Left kidney (tissue), 2 donors: ENCODE measurements around the gene PTMS. TPM values are rescaled to one million over a fixed set of nuclear protein-coding genes. Genes with fewer than 3 reads are reported as not detected.

Experiments used
- DNase-seq: peaks from one replicate; pipeline ENCODE4 v3.0.0-alpha.2; 2013
- polyA plus RNA-seq: library from polyadenylated mRNA; unstranded; fragments of 120-200 nt; gene quantifications from one replicate; pipeline ENCODE4 v1.2.1, GENCODE V29; 2013; ENCODE audit not compliant: insufficient read length

Gene PTMS
- polyA plus RNA-seq, 1 donor, result 460 TPM

- DNase-seq, result no peak
Measured at GRCh38 chr12:6750506-6750905, 15.7 kb upstream of the PTMS start.

DNA sequence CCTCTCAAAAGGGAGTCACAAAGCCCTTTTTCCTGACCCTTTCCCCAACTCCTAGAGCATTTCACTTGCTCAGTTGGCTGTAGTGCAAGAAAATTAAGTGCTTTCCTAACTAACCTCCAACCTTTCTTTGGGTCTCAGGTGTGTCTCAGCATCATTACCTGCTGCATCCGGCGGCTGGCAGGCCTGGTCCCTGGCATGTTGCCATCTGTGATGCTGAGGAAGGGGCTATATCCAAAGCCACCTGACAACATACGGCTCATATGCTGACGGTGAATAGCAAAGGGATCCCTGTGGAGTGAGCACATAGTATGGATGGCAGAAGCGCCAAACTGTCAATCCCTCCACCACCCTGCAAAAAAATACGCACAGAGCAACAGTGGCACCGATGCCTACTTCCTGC lies 14.4 kb upstream of the PTMS start:
- no peak for DNase-seq

DNA sequence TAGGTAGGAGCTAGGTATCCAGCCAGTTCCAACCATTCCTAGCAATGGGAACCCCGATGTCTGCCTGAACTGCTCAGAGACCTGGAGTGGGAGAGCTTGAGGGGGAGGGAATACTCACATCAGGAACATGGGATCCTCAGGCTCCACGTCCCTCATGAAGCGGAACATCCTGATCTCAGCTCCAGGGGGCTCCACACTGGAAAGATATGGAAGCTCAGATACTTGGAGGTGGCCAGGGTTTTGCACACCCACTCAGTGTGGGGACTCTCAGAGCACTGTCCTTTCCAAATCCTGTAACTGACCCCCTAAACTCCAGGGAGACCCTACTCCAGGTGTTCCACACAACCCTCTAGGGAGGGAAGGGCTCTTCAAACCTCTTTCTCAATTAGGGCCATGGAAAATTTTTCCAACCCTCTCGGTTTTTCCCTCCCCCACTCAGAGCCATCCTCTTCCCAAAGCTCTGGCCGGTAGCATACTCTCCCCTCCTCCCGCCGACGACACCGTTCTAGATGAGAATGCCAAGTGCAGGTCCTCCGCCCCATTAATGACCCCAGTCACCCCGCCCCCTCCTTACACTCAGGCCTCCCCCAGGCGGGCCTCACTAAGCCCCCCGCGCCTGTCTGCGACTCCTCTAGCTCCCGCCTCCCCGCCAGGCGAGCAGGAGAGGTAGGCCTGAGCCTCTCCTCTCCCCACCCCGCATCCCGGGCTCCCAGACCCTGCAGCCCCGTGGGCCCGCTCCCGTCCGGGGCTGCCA lies 13.8 kb upstream of the PTMS start:
- DNase-seq, result peak; percentile 46

DNA sequence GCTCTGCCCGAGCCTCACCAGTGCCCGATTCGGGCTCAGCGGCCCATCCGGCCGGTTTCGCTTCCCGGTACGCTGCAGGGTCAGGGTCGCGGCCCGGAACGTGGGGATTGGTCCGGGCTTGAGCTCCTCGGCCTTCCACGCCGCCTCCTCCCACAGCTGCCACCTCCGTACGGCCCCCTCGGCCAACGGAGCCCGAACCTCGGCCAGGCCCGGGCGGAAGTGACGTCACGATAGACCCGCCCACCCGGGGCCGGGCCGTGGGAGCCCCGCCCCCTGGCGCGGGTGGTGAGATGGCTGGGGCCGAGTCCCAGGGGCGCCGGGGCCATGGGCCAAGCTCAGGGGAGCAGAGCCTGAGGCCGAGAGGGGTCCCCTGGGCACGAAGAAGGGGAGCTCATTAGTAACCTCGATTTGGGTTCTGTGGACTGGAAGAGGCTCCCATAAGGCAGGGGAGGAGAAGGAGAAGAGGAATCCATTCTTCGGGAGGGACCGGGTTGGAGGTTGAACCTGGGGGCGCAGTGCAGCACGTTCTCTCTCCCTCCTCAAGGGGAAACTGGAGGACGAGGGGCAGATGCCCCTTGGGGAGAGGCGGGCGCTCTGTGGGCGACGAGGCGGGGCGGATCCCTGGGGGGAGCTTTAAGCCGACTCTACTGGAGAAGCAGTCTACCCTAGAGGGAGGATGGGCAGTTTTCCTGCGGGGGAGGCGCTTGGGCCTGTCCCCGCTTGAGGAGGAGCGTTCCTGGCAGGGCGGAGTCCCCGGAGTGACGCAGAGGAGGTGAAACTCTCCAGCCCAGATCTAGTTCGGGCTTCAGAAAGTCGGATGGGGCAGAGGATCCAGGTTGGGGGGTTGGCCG lies 13.0 kb upstream of the PTMS start, which contains the start of gene MLF2:
Gene MLF2, minus strand, starts transcription at position 221 of the 851 bp plus-strand sequence. CDS start 807 bp downstream, outside the sequence.
- DNase-seq, result peak; percentile 98

DNA sequence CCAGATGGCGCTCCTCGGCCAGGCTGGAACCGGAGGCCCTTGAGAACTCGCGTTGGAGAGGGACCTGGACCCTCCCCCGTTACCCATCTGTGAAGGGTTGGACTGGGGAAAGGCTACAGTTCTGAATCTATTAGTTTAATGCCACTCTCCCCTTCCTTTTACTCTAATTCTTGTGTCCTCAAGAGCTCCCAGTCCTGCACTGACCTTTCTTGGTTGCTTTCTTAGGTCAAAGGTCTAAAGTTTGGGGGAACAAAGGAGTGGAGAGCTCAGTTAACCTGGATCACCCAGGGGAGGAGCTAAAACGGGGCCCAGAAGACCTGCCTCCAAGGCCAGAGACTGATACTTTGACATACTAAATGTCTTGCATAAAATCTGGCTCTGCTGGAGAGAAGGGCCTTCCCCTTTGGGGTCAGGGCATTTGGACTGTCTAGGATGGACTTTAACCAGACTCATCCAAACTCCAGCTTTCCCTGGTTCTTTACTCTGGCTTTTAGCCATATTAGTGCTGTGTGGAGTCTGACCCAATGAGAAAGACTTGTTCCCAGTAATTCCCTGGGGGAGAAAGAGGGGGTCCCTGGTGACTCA lies 12.3 kb upstream of the PTMS start:
- DNase-seq, result no peak

- no peak for DNase-seq
Measured at GRCh38 chr12:6754411-6754810, 11.8 kb upstream of the PTMS start.

GRCh38 chr12:6757028-6757690 lies 9.0 kb upstream of the PTMS start:
- DNase-seq, result no peak

DNA sequence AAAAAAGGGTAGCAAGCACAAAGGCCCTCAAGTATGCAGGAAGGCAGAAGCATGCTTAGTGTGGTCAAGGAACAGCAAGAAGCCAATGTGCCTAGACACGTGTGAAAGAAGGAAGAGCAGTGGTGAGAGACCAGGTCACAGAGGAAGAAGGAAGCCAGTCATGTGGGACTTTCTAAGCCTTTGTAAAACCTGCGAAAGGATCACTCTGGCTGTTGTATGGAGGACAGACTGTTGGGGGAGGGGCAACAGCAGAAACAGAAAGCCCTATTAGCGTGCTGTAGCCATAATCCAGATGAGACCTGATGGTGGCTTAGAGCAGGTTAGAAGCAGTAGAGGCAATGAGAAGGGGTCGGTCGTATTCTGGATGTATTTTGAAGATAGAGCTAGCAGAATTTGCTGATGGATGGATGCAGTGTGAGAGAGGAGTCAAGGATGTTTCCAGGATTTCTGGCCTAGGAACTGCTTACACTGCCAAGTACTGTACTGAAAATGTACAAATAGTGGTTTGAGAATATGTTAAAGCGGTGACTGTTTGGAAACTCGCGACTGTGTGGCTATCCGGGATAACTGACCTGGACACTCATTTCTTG lies 7.6 kb upstream of the PTMS start:
- DNase-seq, result no peak

DNA sequence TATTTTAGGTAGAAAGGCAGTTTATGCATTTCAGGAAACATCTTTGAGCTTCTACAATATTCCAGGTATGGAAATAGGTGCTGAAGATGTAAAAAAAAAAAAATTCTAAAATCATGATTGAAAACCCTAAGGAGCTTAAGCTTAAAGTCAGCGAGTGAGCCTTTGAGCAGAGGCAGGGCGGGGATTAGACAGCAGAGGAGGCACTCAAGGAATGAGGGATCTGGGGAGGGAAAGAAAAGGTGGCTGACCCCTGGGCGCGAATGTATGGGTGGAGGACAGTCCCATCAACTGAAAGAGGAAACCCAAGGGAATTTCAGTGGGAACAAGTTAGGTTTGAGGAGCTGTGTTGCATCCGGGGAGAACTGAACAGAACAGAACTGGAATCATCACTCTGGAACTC lies 6.4 kb upstream of the PTMS start:
- DNase-seq, result no peak

DNA sequence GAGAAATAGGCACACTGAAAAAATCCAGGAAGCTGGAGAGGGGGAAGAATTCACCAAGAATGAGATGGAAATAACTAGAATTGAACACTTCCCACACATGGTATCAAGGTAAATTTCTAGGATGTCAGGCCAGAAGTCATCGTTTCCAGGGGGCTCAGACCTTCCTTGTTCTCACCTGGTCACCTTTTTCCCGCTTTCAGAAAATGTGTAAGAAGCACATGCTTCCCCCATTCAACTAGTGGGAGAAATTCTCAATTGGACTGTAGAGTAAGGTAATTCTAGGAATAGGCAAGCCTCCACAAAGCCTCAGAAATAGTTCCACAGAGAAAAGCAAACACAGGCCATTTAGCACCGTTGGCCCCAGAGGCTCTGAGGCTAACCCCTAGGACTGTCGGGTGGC lies 2.8 kb upstream of the PTMS start:
- DNase-seq, result no peak

DNA sequence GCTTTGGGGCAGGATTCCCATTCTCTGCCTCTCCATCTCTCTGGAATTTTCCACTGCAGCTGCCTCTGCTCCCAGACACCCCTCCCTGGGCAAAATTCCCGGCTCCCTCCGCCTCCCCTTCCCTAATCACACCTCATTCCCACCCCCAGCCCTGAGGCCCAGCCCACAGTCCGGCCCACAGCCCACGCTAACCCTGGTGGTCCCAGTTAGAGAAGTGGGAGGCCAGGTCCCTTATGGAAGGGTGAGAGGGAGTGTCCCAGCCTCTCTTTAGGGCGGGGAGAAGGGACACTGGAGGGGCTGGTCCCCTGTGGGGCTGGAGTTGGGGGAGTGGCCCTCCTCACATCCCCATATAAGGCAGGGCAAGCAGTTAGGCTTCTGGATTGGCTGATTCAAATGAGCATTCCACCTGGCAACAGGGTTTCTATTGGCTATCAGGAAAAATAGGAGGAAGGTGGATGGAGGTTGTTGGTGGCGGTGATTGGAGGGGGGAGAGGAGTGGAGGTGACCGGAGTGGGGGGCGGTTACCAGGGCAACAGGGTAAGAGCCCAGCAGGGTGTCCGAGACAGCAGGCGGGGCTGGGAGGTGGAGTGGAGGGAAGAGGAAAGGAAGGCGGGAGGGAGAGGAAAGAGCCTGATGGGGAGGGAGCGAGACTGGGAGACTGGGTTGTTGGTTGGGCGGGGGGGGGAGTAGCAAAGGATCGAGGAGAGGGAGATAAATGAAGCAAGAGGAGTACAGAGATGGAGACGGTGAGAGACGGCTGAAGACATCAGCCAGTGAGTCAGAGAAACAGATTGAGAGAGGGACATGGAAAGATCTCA lies 1.9 kb upstream of the PTMS start:
- DNase-seq, result peak; percentile 98

DNA sequence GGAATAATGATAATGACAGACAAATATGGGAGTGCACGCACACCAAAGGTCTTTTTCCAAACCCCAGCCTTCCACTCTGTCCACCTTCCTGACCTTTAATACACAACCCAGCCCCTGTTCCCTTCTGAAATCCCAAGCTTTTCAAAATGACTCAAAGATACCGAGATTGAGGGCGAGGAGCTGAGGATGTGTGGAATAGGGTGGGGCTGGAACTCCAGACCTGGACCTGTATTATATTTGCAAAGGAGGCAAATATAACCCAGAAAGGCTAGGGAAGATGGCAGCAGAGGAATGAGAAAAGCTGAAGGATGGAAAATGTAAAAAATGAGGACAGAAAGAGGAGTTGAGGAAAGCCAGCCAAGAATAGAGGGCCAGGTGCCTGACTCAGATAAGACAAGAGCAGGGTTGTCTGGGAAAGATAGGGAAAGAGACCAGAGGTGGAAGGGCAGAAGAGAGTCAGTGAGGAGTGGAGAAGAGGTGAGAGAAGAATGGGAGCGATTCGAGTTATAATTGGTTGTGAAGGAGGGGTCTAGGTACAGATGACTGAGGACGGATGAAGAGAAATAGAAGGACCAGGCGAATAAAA lies 1.0 kb upstream of the PTMS start:
- DNase-seq, result no peak

- DNase-seq, result peak; percentile 72
Measured at GRCh38 chr12:6766651-6767349, 637 bp downstream of the PTMS start.

- peak; percentile 34 for DNase-seq
Measured at GRCh38 chr12:6767353-6768319, 1.5 kb downstream of the PTMS start.

DNA sequence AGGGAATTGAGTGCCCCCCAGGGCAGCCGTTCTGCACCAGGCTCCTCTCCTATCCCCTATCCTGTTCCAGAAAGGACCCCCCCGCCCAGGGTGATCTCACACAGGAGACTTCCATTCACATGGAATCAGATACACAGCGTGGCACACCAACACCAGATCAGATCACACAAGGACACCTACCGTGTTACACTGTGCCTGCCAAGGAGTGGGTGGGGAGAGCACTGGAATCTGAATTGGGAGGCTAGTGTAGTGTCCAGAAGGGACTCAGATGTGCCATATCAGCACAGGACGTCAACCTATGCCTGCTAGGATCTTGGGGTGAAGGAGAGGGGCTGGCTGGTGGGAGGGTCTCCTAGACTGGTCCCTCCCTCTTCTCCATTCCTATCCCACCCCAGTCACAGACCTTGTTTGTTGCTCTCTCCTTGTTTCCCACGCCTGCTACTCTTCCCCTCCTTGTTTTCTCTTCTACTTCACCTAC lies 2.3 kb downstream of the PTMS start:
- peak; percentile 42 for DNase-seq

DNA sequence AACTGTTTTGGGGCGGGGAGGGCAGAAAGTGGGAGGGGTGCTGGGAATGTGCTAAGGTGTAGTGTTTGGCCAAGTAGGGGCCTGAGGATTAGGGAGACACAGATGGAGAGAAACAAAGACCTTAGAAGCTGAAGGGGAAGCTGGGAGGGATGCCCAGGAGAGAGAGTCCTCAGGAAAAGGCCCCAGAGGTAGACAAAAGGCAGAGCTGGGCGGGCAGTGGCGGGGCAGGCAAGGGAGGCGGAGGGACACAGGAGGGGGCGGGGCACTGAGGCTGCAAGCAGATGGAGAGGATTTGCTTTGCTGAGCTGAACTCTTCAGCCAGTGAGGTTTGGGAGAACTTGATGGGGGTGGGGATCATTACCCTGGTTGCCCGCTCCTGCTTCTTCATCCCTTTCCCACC lies 2.8 kb downstream of the PTMS start:
- peak; percentile 58 for DNase-seq

GRCh38 chr12:6769666-6770065 lies 3.5 kb downstream of the PTMS start:
- no peak for DNase-seq

GRCh38 chr12:6770094-6770493 lies 3.9 kb downstream of the PTMS start:
- DNase-seq, result no peak

DNA sequence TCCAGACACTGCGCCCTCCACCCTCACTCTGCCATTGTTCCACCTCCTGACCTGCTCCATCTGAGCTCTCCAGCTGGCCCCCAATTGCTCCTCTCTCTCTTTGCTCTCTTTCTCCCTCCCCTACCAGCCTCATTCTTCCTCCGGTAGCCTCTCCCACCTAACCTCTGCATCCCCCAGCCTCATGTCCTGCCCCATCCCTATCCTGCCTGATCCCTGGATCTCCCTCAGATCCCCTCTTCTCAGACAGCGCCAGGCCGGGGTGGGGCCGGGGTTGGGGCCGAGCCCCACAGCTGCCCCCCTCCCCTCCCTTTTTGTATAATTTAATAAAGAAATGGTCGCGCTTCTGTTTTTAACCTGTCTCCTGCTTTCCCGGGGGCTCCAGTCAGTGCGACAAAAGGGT lies 4.4 kb downstream of the PTMS start:
- no peak for DNase-seq
